ENCODE results near the gene PELI1. TPM values are rescaled to one million over a fixed set of nuclear protein-coding genes. Genes with fewer than 3 reads are reported as not detected.
"Not testable (repeated sequence)": the region's sequence is repeated elsewhere in the genome, so short reads cannot be mapped to it uniquely, and the experiment has no call there.

The PELI1 gene
- total and polyA plus RNA-seq, 8 donors = 5.5 to 15.9 (median 9.2) TPM

DNA sequence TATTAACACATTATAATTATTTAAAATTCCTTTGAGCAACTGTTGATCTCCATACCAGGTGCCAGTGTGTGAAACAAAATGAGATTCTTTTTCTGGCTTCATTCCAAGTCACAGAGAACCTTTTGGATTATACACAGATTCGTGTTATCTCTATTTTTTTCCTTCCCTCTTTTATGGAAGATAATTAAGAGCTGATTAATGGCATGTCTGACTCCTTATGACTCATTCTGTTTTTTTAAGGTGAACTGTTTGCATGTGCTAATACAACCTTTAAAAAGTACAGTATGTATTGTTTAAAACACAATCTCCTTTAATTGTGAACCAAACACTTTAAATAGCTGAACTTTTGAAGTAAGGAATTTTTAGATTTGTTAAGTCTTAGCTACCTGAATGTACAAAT is 39.3 kb downstream of the PELI1 start:
- peaks cover 31 to 44% (median 44%) of the 10 kb centered on the region in 3 donors for H3K4me1 ChIP-seq
- TF ChIP-seq, protein P1, sequence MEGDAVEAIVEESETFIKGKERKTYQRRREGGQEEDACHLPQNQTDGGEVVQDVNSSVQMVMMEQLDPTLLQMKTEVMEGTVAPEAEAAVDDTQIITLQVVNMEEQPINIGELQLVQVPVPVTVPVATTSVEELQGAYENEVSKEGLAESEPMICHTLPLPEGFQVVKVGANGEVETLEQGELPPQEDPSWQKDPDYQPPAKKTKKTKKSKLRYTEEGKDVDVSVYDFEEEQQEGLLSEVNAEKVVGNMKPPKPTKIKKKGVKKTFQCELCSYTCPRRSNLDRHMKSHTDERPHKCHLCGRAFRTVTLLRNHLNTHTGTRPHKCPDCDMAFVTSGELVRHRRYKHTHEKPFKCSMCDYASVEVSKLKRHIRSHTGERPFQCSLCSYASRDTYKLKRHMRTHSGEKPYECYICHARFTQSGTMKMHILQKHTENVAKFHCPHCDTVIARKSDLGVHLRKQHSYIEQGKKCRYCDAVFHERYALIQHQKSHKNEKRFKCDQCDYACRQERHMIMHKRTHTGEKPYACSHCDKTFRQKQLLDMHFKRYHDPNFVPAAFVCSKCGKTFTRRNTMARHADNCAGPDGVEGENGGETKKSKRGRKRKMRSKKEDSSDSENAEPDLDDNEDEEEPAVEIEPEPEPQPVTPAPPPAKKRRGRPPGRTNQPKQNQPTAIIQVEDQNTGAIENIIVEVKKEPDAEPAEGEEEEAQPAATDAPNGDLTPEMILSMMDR (IDR thresholded peaks at IDR 0.05) = no peak
- 3 to 7% methylated on average over 1 of the region's 1 CpG for WGBS, 2 donors
- H3K27me3 ChIP-seq = no peaks in the 10 kb centered on the region
- H3K36me3 ChIP-seq = peaks cover 0 to 11% (median 0%) of the 10 kb centered on the region in 3 donors
- H3K27ac ChIP-seq = peak overlapping the region in 2 of 4 donors; percentile 50 to 53
- ATAC-seq = peak; percentile 57 to 72 (median 63)
- peak; percentile 64 for FAIRE-seq
- no peak for DNase-seq
- intact Hi-C loops (cut with DNase I) = no loop called here
- no peaks in the 10 kb centered on the region for H3K9me3 ChIP-seq
- no peak overlapping the region for H3K4me3 ChIP-seq

DNA sequence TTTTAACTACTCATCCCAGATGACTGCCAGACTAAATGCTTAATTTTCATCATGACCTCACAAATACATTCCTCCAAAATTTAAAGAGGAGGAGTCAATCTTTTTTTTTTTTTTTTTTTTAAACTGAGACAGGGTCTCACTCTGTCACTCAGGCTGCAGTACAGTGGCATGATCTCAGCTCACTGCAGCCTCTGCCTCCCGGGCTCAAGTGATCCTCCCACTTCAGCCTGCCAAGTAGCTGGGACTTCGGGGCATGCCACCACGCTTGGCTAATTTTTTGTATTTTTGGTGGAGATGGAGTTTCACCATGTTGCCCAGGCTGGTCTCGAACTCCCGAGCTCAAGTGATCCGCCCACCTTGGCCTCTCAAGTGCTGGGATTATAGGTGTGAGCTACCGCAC is 41.5 kb downstream of the PELI1 start:
- H3K9me3 ChIP-seq; ATAC-seq; FAIRE-seq; H3K36me3 ChIP-seq; DNase-seq; H3K4me3 ChIP-seq; intact Hi-C loops (cut with DNase I); H3K27ac ChIP-seq; H3K27me3 ChIP-seq: not testable (repeated sequence)
- peaks cover 25 to 35% (median 34%) of the 10 kb centered on the region in 3 donors for H3K4me1 ChIP-seq
- WGBS, 2 donors = 90% methylated on average over 7 of the region's 7 CpGs

DNA sequence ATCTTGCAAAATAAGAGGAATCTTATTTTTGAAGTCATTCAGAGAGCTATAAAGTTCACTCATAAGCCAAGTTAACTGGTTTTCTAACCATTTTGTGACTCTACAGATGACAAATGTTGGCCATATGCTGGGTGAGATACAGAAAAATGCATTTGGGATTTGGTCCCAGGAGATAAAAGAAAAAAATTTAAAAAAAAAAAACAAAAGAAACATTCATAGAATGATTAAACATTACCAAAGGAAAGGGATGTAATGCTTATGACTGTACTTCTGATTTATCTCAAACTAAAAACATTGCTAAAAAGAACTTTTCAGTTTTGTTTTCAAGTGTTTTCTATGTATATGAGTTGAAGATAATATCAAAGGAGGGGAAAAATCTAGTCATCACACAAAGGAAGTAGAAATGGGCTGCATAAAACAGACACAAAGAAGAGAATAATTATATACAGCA is 43.1 kb downstream of the PELI1 start:
- FAIRE-seq = no peak
- TF ChIP-seq, protein P1 (IDR thresholded peaks at IDR 0.05) = no peak
- DNase-seq = no peak
- H3K4me1 ChIP-seq = peaks cover 16 to 24% (median 23%) of the 10 kb centered on the region in 3 donors
- no peak overlapping the region for H3K4me3 ChIP-seq
- intact Hi-C loops (cut with DNase I) = no loop called here
- peak in 1 of 4 donors; percentile 8 for ATAC-seq
- peak overlapping the region in 1 of 4 donors; percentile 14 for H3K27ac ChIP-seq
- no peaks in the 10 kb centered on the region for H3K27me3 ChIP-seq
- peaks cover 0 to 5% (median 0%) of the 10 kb centered on the region in 3 donors for H3K36me3 ChIP-seq
- H3K9me3 ChIP-seq = no peaks in the 10 kb centered on the region

DNA sequence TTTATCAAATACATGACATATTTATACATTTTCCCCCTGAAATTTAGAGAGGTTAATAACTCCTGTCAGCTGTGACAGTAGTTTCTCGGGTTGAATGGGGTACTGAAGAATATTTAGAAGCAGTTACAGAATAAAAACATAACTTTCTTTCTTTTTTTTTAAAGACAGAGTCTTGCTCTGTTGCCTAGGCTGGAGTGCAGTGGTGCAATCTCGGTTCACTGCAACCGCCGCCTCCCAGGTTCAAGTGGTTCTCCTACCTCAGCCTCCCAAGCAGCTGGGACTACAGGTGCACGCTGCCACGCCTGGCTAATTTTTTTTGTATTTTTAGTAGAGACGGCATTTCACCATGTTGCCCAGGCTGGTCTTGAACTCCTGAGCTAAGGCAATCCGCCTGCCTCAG is 43.6 kb downstream of the PELI1 start:
- ATAC-seq; H3K27me3 ChIP-seq; FAIRE-seq; DNase-seq; intact Hi-C loops (cut with DNase I); H3K4me3 ChIP-seq; H3K9me3 ChIP-seq: not testable (repeated sequence)
- WGBS, 2 donors = 83 to 87% methylated on average over 8 of the region's 8 CpGs
- H3K27ac ChIP-seq = peak overlapping the region in 1 of 4 donors; percentile 14
- peaks cover 0 to 11% (median 4%) of the 10 kb centered on the region in 3 donors for H3K36me3 ChIP-seq
- H3K4me1 ChIP-seq = peaks cover 11 to 18% (median 17%) of the 10 kb centered on the region in 3 donors

DNA sequence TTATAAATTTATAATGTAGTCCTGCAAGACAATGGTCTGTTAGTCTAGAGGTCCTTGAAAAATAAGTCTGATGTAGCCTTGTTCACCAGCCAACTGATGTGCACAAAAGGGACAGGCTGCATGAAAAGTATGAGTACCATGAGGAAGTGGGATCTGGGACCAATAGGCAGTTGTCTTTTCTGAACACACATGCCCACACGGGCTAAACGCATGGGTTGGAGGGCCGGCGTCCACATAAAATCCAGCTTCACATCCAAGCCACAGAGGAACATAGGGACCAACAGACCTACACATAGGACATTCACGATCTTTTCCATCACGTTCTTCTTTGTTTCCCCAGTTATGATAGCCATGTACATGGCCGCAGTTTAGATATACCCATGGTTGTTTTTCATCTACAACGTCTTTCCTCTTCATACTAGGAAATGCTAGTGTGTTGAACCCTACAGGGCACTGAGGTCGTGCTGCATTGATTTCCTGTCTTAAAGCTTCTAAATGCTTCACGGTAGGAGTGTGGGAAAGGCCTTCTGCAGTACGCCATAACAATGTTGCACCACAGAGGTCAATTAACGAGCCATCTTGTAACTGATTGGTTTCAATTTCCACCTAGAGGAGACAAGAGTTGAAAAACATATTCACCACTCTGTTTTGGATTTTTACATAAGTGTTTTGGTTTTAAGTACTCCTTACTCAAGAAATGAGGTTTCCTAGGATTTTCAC is 49.4 kb downstream of the PELI1 start:
- Histone ChIP-seq H3K36me3 (peaks cover 0 to 22% (median 8%) of the 10 kb centered on the region in 3 donors), H3K27ac (no peak overlapping the region), H3K4me1 (no peaks in the 10 kb centered on the region), H3K9me3 (no peaks in the 10 kb centered on the region), H3K27me3 (no peaks in the 10 kb centered on the region), H3K4me3 (no peak overlapping the region)
- FAIRE-seq (no peak), DNase-seq (no peak), ATAC-seq (no peak)
- intact Hi-C loops (cut with DNase I) = no loop called here
- TF ChIP-seq, protein P1 (IDR thresholded peaks at IDR 0.05) = no peak
- WGBS, 2 donors = 73 to 76% methylated on average over 12 of the region's 12 CpGs

DNA sequence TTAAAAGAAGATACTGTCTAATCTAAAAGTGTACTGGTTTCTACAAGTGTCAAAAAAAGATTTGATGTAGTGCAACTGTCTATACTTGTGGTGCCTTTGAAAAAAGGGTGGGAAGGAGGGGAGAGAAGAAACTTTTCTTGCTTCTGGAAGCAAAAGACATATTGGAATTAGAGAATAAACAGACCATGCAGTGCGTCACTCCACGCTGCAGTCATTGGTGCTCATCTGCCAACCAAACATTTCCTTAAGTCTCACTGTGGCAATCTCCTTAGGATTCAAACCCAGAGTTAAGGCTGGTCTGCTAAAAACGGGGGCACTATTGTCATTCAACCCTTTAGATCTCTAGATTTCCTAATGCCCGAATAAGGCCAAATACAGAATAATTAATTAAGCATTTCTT is 50.9 kb downstream of the PELI1 start:
- FAIRE-seq = no peak
- Histone ChIP-seq H3K36me3 (peaks cover 0 to 22% (median 8%) of the 10 kb centered on the region in 3 donors), H3K27me3 (no peaks in the 10 kb centered on the region), H3K9me3 (no peaks in the 10 kb centered on the region), H3K4me1 (no peaks in the 10 kb centered on the region), H3K27ac (no peak overlapping the region), H3K4me3 (no peak overlapping the region)
- DNase-seq = no peak
- ATAC-seq = no peak
- intact Hi-C loops (cut with DNase I) = no loop called here
- 87 to 93% methylated on average over 4 of the region's 4 CpGs for WGBS, 2 donors
- TF ChIP-seq, protein P1 (IDR thresholded peaks at IDR 0.05) = no peak
